H1 (cell line): Measurements from ENCODE around the gene TMEM243. TPM values are rescaled to one million over a fixed set of nuclear protein-coding genes. Genes with fewer than 3 reads are reported as not detected.
"Not testable (repeated sequence)": the region's sequence is repeated elsewhere in the genome, so short reads cannot be mapped to it uniquely, and the experiment has no call there.

Source experiments
- CTCF ChIA-PET: fragments of 300-600 bp; sonication (Branson Sonifier 250); formaldehyde crosslinking; loops from one replicate; lab custom pipeline; 2021; ENCODE audit not compliant: partially characterized antibody; lab: Charles Lee
- POLR2A ChIA-PET: fragments of 300-600 bp; sonication (Branson Sonifier 250); formaldehyde crosslinking; loops from one replicate; lab custom pipeline; 2021; ENCODE audit warnings: inconsistent platforms; ENCODE audit not compliant: partially characterized antibody; lab: Charles Lee
- DNase-seq, 2 experiments: peaks; one replicate each; pipeline versions ENCODE4 v3.0.0 to v3.0.0-alpha.2; 2010 to 2022; ENCODE audit warnings: low spot score in 2 of 2, low read depth in 1 of 2, mixed read lengths in 1 of 2
- FAIRE-seq: peaks from 2 replicates; lab custom pipeline; 2011; peaks lifted over from hg19 to GRCh38; lab: Jason Lieb, UNC
- H2AFZ ChIP-seq: 2 replicates; pipeline ENCODE4 v1.8.1; 2012; ENCODE audit warnings: low read length, inconsistent platforms
- H2AK5ac ChIP-seq: 2 replicates; pipeline ENCODE4 v1.6.1; 2013; ENCODE audit warnings: low read depth, low read length
- H2BK120ac ChIP-seq: replicated peaks from 2 replicates; pipeline ENCODE3; 2013; ENCODE audit warnings: low read depth, low read length, inconsistent platforms
- H2BK12ac ChIP-seq: 2 replicates; pipeline ENCODE4 v1.6.1; 2013; ENCODE audit warnings: low read depth, low read length
- H2BK15ac ChIP-seq: 2 replicates; pipeline ENCODE4 v1.6.1; 2013; ENCODE audit warnings: low read length
- H2BK20ac ChIP-seq: 2 replicates; pipeline ENCODE4 v1.6.1; 2013; ENCODE audit warnings: low read length
- H2BK5ac ChIP-seq: 2 replicates; pipeline ENCODE4 v1.6.1; 2013; ENCODE audit warnings: low read depth, low read length
- H3K14ac ChIP-seq: 2 replicates; pipeline ENCODE4 v1.6.1; 2013; ENCODE audit warnings: inconsistent platforms; ENCODE audit not compliant: insufficient read length
- H3K18ac ChIP-seq: 2 replicates; pipeline ENCODE4 v1.6.1; 2013; ENCODE audit warnings: low read length; ENCODE audit errors: extremely low read depth
- H3K23ac ChIP-seq: 2 replicates; pipeline ENCODE4 v1.6.1; 2013; ENCODE audit warnings: inconsistent platforms; ENCODE audit not compliant: insufficient read length
- H3K23me2 ChIP-seq: 2 replicates; pipeline ENCODE4 v1.6.1; 2013; ENCODE audit warnings: low read depth, low read length
- H3K27ac ChIP-seq: 2 replicates; pipeline ENCODE4 v1.6.1; 2011; ENCODE audit warnings: low read depth, low read length, inconsistent platforms
- H3K27me3 ChIP-seq, 4 experiments: replicated peaks in 1 of 4; 1 replicate in 1 of 4; 2 replicates in 3 of 4; pipeline versions ENCODE4 v1.6.1 to v1.8.1; 2011 to 2013; ENCODE audit warnings: low read length in 3 of 4, mild to moderate bottlenecking in 3 of 4, inconsistent platforms in 2 of 4, mixed read lengths in 2 of 4, moderate library complexity in 1 of 4; ENCODE audit not compliant: control insufficient read depth in 3 of 4, insufficient read depth in 3 of 4; ENCODE audit errors: extremely low read depth in 1 of 4
- H3K36me3 ChIP-seq, 4 experiments: 2 replicates each; pipeline versions ENCODE4 v1.6.1 to v1.8.1; 2011 to 2013; ENCODE audit warnings: mild to moderate bottlenecking in 4 of 4, low read length in 3 of 4, moderate library complexity in 2 of 4, control low read depth in 1 of 4, inconsistent platforms in 1 of 4; ENCODE audit not compliant: insufficient read depth in 4 of 4, control insufficient read depth in 2 of 4
- H3K4ac ChIP-seq: replicated peaks from 2 replicates; pipeline ENCODE3; 2013; ENCODE audit warnings: low read length, low read depth, mixed read lengths, inconsistent platforms; ENCODE audit not compliant: insufficient read length
- H3K4me1 ChIP-seq, 4 experiments: replicated peaks in 1 of 4; 1 replicate in 1 of 4; 2 replicates in 3 of 4; pipeline versions ENCODE4 v1.6.1 to v1.8.1; 2011 to 2013; ENCODE audit warnings: low read length in 3 of 4, inconsistent platforms in 2 of 4, mixed read lengths in 1 of 4; ENCODE audit not compliant: insufficient read depth in 4 of 4, control insufficient read depth in 3 of 4
- H3K4me2 ChIP-seq, 2 experiments: 2 replicates each; pipeline versions ENCODE4 v1.6.1 to v1.8.1; 2011 to 2013; ENCODE audit warnings: low read depth in 2 of 2, low read length in 2 of 2, control low read depth in 1 of 2, inconsistent platforms in 1 of 2, mild to moderate bottlenecking in 1 of 2; ENCODE audit not compliant: insufficient read depth in 1 of 2
- H3K4me3 ChIP-seq, 4 experiments: fragments of 200-600, 300-600 bp in 1 of 4; sonication (generic), shearing (Covaris generic), sonication (Bioruptor Twin) in 1 of 4; 2 replicates each; pipeline versions ENCODE4 v1.5.1 to v1.8.1; 2011 to 2016; ENCODE audit warnings: low read length in 4 of 4, low read depth in 3 of 4, control low read depth in 2 of 4, inconsistent platforms in 2 of 4, mild to moderate bottlenecking in 2 of 4, mixed read lengths in 1 of 4, moderate library complexity in 1 of 4; ENCODE audit not compliant: insufficient read depth in 2 of 4; ENCODE audit errors: extremely low read depth in 1 of 4
- H3K56ac ChIP-seq: replicated peaks from 2 replicates; pipeline ENCODE3; 2013; ENCODE audit warnings: low read depth, mild to moderate bottlenecking, mixed read lengths, low read length, inconsistent platforms; ENCODE audit not compliant: insufficient read length
- H3K79me1 ChIP-seq: 2 replicates; pipeline ENCODE4 v1.6.1; 2013; ENCODE audit warnings: low read depth, low read length, control low read depth
- H3K79me2 ChIP-seq, 2 experiments: 2 replicates each; pipeline versions ENCODE4 v1.6.1 to v1.8.1; 2012 to 2013; ENCODE audit warnings: low read length in 2 of 2, mild to moderate bottlenecking in 2 of 2, inconsistent platforms in 1 of 2; ENCODE audit not compliant: insufficient read depth in 2 of 2, control insufficient read depth in 1 of 2
- H3K9ac ChIP-seq, 4 experiments: replicated peaks in 1 of 4; 1 replicate in 1 of 4; 2 replicates in 3 of 4; pipeline versions ENCODE4 v1.6.1 to v1.8.1; 2011 to 2013; ENCODE audit warnings: low read depth in 3 of 4, low read length in 3 of 4, control low read depth in 2 of 4, mild to moderate bottlenecking in 2 of 4, moderate library complexity in 2 of 4, inconsistent platforms in 1 of 4; ENCODE audit errors: extremely low read depth in 1 of 4
- H3K9me3 ChIP-seq, 2 experiments: 2 replicates each; pipeline versions ENCODE4 v1.6.1 to v1.8.1; 2012 to 2013; ENCODE audit warnings: mild to moderate bottlenecking in 2 of 2, moderate library complexity in 2 of 2, control low read depth in 1 of 2, inconsistent platforms in 1 of 2, low read depth in 1 of 2, low read length in 1 of 2, mixed read lengths in 1 of 2; ENCODE audit not compliant: insufficient read depth in 2 of 2
- H4K20me1 ChIP-seq, 2 experiments: replicated peaks in 1 of 2; 2 replicates each; pipeline versions ENCODE3 to v1.8.1; 2011 to 2013; ENCODE audit warnings: inconsistent platforms in 2 of 2, low read length in 2 of 2, mild to moderate bottlenecking in 1 of 2; ENCODE audit not compliant: insufficient read depth in 2 of 2, control insufficient read depth in 1 of 2
- H4K5ac ChIP-seq: 2 replicates; pipeline ENCODE4 v1.6.1; 2013; ENCODE audit warnings: low read length, low read depth, mixed read lengths, inconsistent platforms; ENCODE audit not compliant: insufficient read length
- H4K8ac ChIP-seq: 2 replicates; pipeline ENCODE4 v1.8.0; 2013; ENCODE audit warnings: mild to moderate bottlenecking, moderate library complexity, low read length, inconsistent platforms; ENCODE audit not compliant: insufficient read depth; ENCODE audit errors: extremely low read depth
- H4K91ac ChIP-seq: replicated peaks from 2 replicates; pipeline ENCODE3; 2013; ENCODE audit warnings: low read length, mixed read lengths, inconsistent platforms; ENCODE audit not compliant: insufficient read length
- BRCA1 ChIP-seq: IDR thresholded peaks from 2 replicates; pipeline ENCODE4 v1.6.1; 2012; ENCODE audit warnings: low read depth, low read length, improper control_type of control experiment
- EGR1 ChIP-seq: IDR thresholded peaks from 2 replicates; pipeline ENCODE4 v1.6.1; 2011; ENCODE audit warnings: low read depth, low read length, borderline replicate concordance
- EP300 ChIP-seq, 2 experiments: IDR thresholded peaks; 1 replicate in 1 of 2; 2 replicates in 1 of 2; pipeline ENCODE4 v1.6.1; 2011 to 2012; ENCODE audit warnings: low read depth in 2 of 2, low read length in 2 of 2, mild to moderate bottlenecking in 2 of 2, borderline replicate concordance in 1 of 2, inconsistent platforms in 1 of 2, moderate library complexity in 1 of 2
- POU5F1 ChIP-seq: IDR thresholded peaks from 2 replicates; pipeline ENCODE4 v1.6.1; 2011; ENCODE audit warnings: low read depth, mild to moderate bottlenecking, low read length, moderate library complexity
- SAP30 ChIP-seq: fragments of 300-600 bp; sonication (generic); IDR thresholded peaks from 2 replicates; pipeline ENCODE4 v1.7.1; 2012; ENCODE audit warnings: low read length, moderate library complexity, mild to moderate bottlenecking, inconsistent platforms; ENCODE audit not compliant: insufficient read depth, insufficient replicate concordance
- SIN3A ChIP-seq, 2 experiments: IDR thresholded peaks in 1 of 2; conservative IDR thresholded peaks in 1 of 2; 2 replicates each; pipeline ENCODE4 v1.6.1; 2011 to 2012; ENCODE audit warnings: low read length in 2 of 2, improper control_type of control experiment in 1 of 2, low read depth in 1 of 2, mild to moderate bottlenecking in 1 of 2
- SIX5 ChIP-seq: IDR thresholded peaks from 2 replicates; pipeline ENCODE4 v1.6.1; 2011; ENCODE audit warnings: mild to moderate bottlenecking, low read depth, low read length
- WGBS, 2 experiments: shearing (Covaris generic) in 1 of 2; methylation state at CpG; one replicate each; pipeline versions ENCODE4 v1.1.6 to v1.1.7; 2013 to 2015; ENCODE audit warnings: low lambda C conversion rate in 2 of 2, mixed read lengths in 2 of 2, inconsistent platforms in 1 of 2, low coverage in 1 of 2, missing lambda C conversion rate in 1 of 2; ENCODE audit not compliant: insufficient replicate concordance in 2 of 2, insufficient coverage in 1 of 2, insufficient read length in 1 of 2; ENCODE audit errors: extremely low coverage in 1 of 2, missing lambda C conversion rate in 1 of 2; 5-methylcytosine and 5-hydroxymethylcytosine counted together
- polyA plus RNA-seq, 7 experiments: library from polyadenylated mRNA; depleted of rRNA in 3 of 7; stranded (reverse) in 5 of 7; unstranded in 2 of 7; fragments of >200 nt in 5 of 7; fragments of 200-250 nt in 2 of 7; gene quantifications; 1 replicate in 5 of 7; 2 replicates in 1 of 7; 4 replicates in 1 of 7; pipeline versions ENCODE4 v1.2.1 to v1.2.3, GENCODE V29; 2011 to 2013; ENCODE audit warnings: missing spikeins in 2 of 7, mixed read lengths in 2 of 7
- total RNA-seq: library from RNA; stranded (reverse); fragmentation: NEBNext Ultra II Directional; extraction: Animal tissue kit (Norgen Biotek cat#: 25700); gene quantifications from 2 replicates; pipeline ENCODE4 v1.2.1, GENCODE V29; 2021
- TF ChIP-seq, protein P1 (sequence below): IDR thresholded peaks from 2 replicates; pipeline ENCODE4 v1.6.1; 2012; ENCODE audit warnings: low read length, inconsistent platforms

Gene TMEM243
- total and polyA plus RNA-seq, 2 of the 8 experiments (the other 6 are each of a cell fraction or from before 2014, with no cell fraction given), result 23.7 to 27.6 TPM

DNA sequence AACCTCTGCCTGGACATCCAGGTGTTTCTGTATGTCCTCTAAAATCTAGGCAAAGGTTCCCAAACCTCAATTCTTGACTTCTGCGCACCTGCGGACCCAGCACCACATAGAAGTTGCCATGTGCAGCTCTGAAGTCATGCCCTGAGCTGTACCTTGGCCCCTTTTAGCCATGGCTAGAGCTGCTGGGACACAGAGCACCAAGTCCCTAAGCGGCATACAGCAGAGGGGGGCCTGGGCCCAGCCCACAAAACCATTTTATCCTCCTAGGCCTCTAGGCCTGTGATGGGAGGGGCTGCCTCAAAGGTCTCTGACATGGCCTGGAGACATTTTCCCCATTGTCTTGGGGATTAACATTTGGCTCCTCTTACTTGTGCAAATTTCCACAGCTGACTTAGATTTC lies 14.6 kb downstream of the TMEM243 start (continued):
- TF ChIP-seq SIX5 (no peak), SAP30 (no peak), EP300 (IDR thresholded peaks at IDR 0.05; ENCODE audit: borderline replicate concordance in 1 of 2, low read depth in 2 of 2, low read length in 2 of 2) (no peak), BRCA1 (no peak), EGR1 (no peak), POU5F1 (no peak), SIN3A (conservative IDR thresholded peaks at IDR 0.05 in 1 of 2, IDR thresholded peaks at IDR 0.05 in 1 of 2; ENCODE audit: low read depth in 1 of 2, low read length in 2 of 2) (no peak)
- TF ChIP-seq, protein P1, sequence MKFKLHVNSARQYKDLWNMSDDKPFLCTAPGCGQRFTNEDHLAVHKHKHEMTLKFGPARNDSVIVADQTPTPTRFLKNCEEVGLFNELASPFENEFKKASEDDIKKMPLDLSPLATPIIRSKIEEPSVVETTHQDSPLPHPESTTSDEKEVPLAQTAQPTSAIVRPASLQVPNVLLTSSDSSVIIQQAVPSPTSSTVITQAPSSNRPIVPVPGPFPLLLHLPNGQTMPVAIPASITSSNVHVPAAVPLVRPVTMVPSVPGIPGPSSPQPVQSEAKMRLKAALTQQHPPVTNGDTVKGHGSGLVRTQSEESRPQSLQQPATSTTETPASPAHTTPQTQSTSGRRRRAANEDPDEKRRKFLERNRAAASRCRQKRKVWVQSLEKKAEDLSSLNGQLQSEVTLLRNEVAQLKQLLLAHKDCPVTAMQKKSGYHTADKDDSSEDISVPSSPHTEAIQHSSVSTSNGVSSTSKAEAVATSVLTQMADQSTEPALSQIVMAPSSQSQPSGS, result no peak

DNA sequence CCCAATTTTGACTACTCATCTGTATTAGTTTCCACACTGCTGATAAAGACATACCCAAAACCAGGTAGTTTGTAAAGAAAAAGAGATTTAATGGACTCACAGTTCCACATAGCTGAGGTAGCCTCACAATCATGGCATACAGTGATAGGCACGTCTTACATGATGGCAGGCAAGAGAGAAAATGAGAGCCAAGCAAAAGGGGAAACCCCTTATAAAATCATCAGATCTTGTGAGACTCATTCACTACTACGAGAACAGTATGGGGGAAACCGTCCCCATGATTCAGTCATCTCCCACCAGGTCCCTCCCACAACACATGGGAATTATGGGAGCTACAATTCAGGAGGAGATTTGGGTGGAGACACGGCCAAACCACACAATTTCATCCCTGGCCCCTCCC lies 15.6 kb downstream of the TMEM243 start:
- 90% methylated on average over 4 of the region's 4 CpGs; no CpG with 5 or more reads in 1 of the 2 experiments for WGBS, 2 experiments
- CTCF ChIA-PET, result interaction anchor here (1.1 to 2.2 kb wide), 3 partner anchors 16 to 33 kb away, joined by 3 to 9 read pairs (median 5); partner anchors contain the start of gene TMEM243
- FAIRE-seq, result not testable (repeated sequence)

More for the DNA sequence above, 15.6 kb downstream of the TMEM243 start:
- H4K8ac ChIP-seq, H3K23me2 ChIP-seq, DNase-seq, H3K23ac ChIP-seq, H3K18ac ChIP-seq, H2AK5ac ChIP-seq, H3K27ac ChIP-seq, H3K4ac ChIP-seq, H3K9ac ChIP-seq, H2AFZ ChIP-seq, H2BK120ac ChIP-seq, H4K91ac ChIP-seq, H2BK20ac ChIP-seq, H2BK15ac ChIP-seq, H4K5ac ChIP-seq, H4K20me1 ChIP-seq, H3K27me3 ChIP-seq, H3K4me1 ChIP-seq, H3K56ac ChIP-seq, H3K14ac ChIP-seq, H3K4me3 ChIP-seq, H2BK12ac ChIP-seq, H2BK5ac ChIP-seq, H3K4me2 ChIP-seq, H3K79me1 ChIP-seq: not testable (repeated sequence)
- Histone ChIP-seq H3K36me3 (peaks cover 0 to 27% (median 12%) of the 10 kb centered on the region in 4 experiments; a peak in 5 of 8 replicates), H3K9me3 (peaks cover 26 to 31% of the 10 kb centered on the region in 2 experiments), H3K79me2 (peaks cover 3 to 46% of the 10 kb centered on the region in 2 experiments; a peak in 2 of 4 replicates)
- POLR2A ChIA-PET, result interaction anchor here (0.8 to 1.7 kb wide), 4 partner anchors 9 to 51 kb away, joined by 3 to 5 read pairs (median 3); partner anchors contain the start of genes DMTF1 and TMEM243
